Body of pancreas (tissue), 4 donors: Measurements from ENCODE around the gene GARIN6.

Source experiments
- POLR2A ChIP-seq, 3 donors: fragments of 450-650 bp; IDR thresholded peaks; one replicate each; pipeline ENCODE4 v1.6.1; 2016; ENCODE audit warnings: antibody characterized with exemption in 3 of 3, mild to moderate bottlenecking in 2 of 3
- TF ChIP-seq, protein P1 (sequence below), 7 experiments: fragments of 450-650 bp in 4 of 7; fragments of 200-600 bp in 3 of 7; sonication (generic) in 3 of 7; IDR thresholded peaks; one replicate each; pipeline ENCODE4 v1.5.1; 2016 to 2019; ENCODE audit warnings: antibody characterized with exemption in 7 of 7

DNA sequence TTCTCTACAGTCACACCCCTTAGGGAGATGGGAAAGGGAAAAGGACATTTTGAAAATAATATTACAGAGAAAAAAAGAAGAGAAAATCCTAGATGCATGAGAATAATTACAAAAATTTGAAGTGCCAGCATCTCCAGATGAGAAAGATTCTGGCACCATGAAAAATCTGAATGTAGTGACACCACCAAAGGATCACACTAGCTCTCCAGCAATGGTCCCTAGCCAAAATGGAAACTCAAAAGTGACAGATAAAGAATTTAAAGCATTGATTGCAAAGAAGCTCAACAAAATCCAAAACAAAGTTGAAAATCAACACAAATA is 27.4 kb upstream of the GARIN6 start:
- no peak for TF ChIP-seq POLR2A (IDR thresholded peaks at IDR 0.05)
- TF ChIP-seq, protein P1, sequence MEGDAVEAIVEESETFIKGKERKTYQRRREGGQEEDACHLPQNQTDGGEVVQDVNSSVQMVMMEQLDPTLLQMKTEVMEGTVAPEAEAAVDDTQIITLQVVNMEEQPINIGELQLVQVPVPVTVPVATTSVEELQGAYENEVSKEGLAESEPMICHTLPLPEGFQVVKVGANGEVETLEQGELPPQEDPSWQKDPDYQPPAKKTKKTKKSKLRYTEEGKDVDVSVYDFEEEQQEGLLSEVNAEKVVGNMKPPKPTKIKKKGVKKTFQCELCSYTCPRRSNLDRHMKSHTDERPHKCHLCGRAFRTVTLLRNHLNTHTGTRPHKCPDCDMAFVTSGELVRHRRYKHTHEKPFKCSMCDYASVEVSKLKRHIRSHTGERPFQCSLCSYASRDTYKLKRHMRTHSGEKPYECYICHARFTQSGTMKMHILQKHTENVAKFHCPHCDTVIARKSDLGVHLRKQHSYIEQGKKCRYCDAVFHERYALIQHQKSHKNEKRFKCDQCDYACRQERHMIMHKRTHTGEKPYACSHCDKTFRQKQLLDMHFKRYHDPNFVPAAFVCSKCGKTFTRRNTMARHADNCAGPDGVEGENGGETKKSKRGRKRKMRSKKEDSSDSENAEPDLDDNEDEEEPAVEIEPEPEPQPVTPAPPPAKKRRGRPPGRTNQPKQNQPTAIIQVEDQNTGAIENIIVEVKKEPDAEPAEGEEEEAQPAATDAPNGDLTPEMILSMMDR (IDR thresholded peaks at IDR 0.05) = peak in 1 of 7 experiments; percentile 3
